Adrenal gland (tissue), 5 donors: ENCODE results near the gene ITGA1.

Experiments
- POLR2A ChIP-seq, 2 donors: fragments of 450-650 bp; IDR thresholded peaks; one replicate each; pipeline ENCODE4 v1.6.1; 2017; ENCODE audit warnings: antibody characterized with exemption in 2 of 2, mild to moderate bottlenecking in 2 of 2, moderate library complexity in 1 of 2
- TF ChIP-seq, protein P1 (sequence below), 6 experiments: fragments of 450-650 bp in 4 of 6; fragments of 200-600 bp in 2 of 6; sonication (generic) in 1 of 6; IDR thresholded peaks; 1 replicate in 5 of 6; 2 replicates in 1 of 6; pipeline versions ENCODE4 v1.5.1 to v1.8.0; 2016 to 2021; ENCODE audit warnings: antibody characterized with exemption in 6 of 6, mild to moderate bottlenecking in 2 of 6, moderate library complexity in 1 of 6
- donor health status: DM: no; HTN: no; CAD: no.

DNA sequence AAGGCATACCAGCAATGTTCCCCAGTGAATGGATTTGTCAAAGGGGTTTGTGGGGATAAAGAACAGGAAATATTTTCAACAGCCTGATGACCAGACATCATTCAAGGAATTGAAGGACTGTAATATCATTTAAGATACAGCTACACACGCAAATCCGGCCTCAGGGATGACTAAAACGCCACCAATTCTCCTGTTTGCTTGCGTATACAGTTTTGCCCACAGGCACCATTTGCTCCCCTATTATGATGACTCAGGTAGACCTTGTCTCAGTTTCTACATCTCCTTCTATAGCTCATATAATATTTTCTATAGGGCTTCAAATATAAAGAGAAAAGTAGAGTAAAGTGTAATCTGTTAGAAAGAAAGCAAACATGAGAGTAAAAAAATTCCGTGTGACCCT, 29.7 kb upstream of the ITGA1 start:
- TF ChIP-seq POLR2A (IDR thresholded peaks at IDR 0.05), result no peak
- TF ChIP-seq, protein P1, sequence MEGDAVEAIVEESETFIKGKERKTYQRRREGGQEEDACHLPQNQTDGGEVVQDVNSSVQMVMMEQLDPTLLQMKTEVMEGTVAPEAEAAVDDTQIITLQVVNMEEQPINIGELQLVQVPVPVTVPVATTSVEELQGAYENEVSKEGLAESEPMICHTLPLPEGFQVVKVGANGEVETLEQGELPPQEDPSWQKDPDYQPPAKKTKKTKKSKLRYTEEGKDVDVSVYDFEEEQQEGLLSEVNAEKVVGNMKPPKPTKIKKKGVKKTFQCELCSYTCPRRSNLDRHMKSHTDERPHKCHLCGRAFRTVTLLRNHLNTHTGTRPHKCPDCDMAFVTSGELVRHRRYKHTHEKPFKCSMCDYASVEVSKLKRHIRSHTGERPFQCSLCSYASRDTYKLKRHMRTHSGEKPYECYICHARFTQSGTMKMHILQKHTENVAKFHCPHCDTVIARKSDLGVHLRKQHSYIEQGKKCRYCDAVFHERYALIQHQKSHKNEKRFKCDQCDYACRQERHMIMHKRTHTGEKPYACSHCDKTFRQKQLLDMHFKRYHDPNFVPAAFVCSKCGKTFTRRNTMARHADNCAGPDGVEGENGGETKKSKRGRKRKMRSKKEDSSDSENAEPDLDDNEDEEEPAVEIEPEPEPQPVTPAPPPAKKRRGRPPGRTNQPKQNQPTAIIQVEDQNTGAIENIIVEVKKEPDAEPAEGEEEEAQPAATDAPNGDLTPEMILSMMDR (IDR thresholded peaks at IDR 0.05), result no peak
